A673 (cell line): ENCODE results near the gene SLC22A17.

Source experiments
- EZH2 ChIP-seq: fragments of 200-600 bp; sonication (generic); IDR thresholded peaks from 2 replicates; pipeline ENCODE4 v1.6.1; 2017; ENCODE audit warnings: borderline replicate concordance, low read depth, mild to moderate bottlenecking, mixed read lengths, antibody characterized with exemption, low read length; ENCODE audit not compliant: poor library complexity, severe bottlenecking
- TF ChIP-seq, protein P1 (sequence below): fragments of 300-800, 200-600 bp; sonication (generic); conservative IDR thresholded peaks from 2 replicates; pipeline ENCODE4 v1.5.1; 2017; ENCODE audit warnings: low read depth, mild to moderate bottlenecking, antibody characterized with exemption, low read length, moderate library complexity, mixed read lengths

DNA sequence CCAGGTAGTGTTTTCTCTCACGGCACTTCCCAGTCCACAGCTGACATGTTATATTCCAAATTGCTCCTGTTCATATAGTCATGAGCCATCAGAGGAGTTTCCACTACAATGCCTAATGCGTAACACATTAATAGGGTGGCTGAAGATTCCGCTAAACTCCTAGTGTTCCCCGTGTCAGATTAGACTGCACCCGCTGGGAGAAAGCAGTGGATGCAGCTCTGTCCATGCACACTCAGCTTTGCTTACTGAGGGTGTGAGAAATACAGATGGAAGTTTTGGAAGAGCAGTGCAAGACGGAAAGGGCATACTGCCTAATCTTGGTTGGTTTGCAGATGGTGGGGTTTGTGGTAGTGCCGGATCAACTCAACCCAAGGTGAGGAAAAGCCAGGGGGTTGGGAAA, 55.6 kb downstream of the SLC22A17 start:
- TF ChIP-seq, protein P1, sequence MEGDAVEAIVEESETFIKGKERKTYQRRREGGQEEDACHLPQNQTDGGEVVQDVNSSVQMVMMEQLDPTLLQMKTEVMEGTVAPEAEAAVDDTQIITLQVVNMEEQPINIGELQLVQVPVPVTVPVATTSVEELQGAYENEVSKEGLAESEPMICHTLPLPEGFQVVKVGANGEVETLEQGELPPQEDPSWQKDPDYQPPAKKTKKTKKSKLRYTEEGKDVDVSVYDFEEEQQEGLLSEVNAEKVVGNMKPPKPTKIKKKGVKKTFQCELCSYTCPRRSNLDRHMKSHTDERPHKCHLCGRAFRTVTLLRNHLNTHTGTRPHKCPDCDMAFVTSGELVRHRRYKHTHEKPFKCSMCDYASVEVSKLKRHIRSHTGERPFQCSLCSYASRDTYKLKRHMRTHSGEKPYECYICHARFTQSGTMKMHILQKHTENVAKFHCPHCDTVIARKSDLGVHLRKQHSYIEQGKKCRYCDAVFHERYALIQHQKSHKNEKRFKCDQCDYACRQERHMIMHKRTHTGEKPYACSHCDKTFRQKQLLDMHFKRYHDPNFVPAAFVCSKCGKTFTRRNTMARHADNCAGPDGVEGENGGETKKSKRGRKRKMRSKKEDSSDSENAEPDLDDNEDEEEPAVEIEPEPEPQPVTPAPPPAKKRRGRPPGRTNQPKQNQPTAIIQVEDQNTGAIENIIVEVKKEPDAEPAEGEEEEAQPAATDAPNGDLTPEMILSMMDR: no peak
- no peak for TF ChIP-seq EZH2
